SHP77 (cell line): ENCODE results near the gene UBXN6.

Experiments
- DNase-seq, 2 experiments: peaks; one replicate each; lab custom pipeline; 2025; lab: John Stamatoyannopoulos, UW

Gene UBXN6

DNA sequence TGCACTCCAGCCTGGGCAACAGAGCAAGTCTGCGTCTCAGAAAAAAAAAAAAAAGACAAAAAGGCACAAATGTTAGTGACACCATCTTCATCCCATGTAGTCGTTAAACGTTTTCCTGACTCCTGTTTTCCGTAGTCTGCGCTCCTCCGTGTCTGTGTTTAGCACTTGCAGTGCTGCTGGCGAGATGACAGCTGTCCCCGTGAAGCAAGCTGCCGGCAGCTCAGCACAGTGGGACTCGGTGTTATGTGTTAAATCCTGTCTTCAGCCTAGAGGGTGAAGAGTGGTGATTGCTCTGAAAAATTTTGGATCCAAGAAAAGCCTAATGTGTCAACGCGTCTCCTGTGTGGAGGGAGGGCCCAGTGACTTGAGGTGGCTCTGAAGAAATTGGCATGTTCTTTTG, 18.4 kb downstream of the UBXN6 start:
- DNase-seq = no peak

DNA sequence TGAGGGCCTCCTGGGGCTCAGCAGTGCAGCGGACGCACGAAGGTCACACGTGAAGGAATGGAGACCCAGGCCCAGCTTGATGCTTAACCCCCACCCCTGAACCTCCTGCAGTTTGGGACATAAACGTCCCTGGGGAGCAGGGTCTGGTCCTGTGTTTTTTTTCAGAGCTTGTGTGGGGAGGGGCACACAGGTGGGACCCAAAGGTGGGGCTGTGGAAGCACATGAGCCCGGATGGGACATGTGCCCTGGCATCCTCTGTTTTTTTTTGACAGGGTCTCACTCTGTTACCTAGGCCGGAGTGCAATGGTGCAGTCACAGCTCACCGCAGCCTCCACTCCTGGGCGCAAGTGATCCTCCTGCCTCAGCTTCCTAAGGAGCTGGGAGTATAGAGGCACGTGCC, 20.5 kb downstream of the UBXN6 start:
- DNase-seq = no peak

DNA sequence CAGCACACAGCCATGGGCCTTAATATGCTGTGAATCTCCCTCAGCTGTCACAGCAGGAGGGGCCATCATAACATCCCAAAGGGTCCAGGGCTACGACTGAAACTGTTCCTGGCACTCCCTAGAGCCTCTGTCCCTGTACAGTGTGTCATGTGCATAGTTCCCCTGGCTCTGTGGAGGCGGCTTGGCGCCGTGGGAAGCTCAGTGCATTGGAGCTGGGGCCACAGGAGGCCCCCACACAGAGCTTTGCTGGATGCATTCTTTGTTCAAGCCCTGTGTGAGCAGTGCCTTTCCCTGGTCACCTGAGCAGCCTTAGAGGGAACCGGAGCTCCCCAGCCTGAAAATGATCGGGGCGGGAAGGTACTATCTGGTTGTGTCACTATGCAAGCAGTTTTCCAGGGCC, 21.4 kb downstream of the UBXN6 start:
- DNase-seq = no peak

DNA sequence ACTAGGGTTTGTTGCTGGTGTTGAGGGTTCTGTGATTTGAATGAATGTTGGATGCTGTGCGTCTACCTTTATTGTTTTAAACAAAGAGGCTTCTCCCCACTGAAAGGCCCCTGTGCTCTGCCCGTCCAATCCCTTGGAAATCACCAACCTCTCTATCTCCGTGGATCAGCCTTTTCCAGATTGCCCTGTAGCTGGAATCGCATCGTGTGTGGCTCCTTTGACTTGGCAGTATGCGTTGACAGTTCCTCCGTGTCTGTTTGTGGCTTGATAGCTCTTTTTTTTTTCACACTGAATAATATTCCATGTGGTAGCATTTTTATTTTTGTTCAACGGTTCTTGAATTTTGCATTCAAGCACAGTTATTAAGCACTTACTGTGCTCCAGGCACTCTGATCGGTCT, 23.2 kb downstream of the UBXN6 start:
- DNase-seq = no peak

DNA sequence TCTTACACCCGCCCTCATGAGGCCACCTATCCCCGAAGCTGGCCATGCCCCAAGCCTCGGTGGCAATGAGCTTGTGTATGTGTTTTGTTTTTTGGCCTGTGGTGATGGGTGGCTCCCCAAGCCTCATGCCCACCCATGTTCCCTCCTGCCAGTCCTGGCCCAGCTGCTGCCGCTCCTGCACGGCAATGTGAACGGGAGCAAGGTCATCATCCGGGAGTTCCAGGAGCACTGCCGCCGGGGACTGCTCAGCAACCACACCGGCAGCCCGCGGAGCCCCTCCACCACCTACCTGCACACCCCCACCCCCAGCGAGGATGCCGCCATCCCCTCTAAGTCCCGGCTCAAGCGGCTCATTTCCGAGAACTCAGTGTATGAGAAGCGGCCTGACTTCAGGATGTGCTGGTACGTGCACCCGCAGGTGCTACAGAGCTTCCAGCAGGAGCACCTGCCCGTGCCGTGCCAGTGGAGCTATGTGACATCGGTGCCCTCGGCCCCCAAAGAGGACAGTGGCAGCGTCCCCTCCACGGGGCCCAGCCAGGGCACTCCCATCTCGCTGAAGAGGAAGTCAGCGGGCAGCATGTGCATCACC, 24.6 kb downstream of the UBXN6 start:
- no peak for DNase-seq

DNA sequence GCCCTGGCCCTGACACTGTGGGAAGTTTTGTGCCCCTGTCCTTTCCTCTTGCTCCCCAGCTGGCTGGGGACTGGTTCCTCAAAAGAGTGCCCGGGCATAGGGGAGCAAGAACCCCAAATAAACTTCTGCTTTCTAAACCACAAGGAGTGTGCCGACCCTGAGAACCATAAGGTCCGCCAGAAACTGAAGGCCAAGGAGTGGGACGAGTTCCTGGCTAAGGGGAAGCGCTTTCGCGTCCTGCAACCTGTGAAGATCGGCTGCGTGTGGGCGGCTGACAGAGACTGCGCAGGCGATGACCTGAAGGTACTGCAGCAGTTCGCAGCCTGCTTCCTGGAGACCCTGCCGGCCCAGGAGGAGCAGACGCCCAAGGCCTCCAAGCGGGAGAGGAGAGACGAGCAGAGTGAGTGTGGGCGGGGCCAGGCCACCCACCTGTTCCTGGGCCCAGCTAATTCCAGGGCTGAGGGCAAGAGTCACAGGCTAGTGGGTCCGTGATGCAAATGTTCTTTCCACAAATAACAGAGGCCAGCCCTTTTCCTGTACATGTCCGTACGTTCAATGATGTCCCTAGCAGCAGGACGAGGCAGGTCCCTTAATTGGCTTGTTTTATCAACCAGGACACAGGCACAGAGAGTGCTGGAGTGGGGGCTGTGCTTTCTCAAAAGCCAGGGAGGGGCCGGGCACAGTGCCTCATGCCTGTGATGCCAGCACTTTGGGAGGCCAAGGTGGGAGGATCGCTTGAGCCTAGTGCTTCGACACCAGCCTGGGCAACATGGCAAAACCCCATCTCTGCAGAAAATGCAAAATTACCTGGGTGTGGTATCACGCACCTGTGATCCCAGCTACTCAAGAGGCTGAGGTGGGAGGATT, 25.6 kb downstream of the UBXN6 start:
- no peak for DNase-seq

DNA sequence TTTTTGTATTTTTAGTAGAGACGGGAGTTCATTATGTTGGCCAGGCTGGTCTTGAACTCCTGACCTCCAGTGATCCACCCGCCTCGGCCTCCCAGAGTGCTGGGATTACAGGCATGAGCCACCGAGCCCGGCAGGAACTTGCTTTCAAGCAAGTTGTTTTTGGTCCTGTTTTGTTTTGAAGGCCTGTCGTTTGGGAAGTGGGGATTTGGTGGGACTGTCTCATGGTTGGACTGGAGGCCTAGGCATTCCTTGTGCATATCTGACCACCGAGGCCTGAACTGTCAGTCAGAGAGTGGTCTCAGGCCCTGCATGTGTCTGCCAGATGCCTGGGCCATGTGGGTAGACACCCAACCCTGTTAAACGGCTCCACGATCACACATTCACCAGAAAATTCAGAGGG, 26.3 kb downstream of the UBXN6 start:
- no peak for DNase-seq

DNA sequence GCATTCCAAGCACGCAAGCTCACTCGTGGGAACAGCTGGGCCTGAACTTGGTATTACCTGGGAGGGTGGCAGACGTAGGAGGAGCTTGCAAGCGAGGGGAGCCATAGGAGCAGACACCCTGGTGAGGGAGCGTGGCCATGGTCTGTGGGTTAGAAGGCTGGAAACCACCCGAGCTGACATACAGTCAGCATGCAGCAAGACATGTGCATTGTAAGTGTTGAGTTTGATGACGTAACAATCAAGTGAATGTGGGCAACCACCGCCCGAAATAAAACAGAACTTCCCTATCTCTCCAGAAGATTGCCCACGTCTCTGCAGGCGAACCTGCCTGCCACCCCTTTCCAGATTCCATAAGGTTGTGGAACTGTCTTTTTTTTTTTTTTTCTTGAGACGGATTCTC, 26.8 kb downstream of the UBXN6 start:
- no peak for DNase-seq

DNA sequence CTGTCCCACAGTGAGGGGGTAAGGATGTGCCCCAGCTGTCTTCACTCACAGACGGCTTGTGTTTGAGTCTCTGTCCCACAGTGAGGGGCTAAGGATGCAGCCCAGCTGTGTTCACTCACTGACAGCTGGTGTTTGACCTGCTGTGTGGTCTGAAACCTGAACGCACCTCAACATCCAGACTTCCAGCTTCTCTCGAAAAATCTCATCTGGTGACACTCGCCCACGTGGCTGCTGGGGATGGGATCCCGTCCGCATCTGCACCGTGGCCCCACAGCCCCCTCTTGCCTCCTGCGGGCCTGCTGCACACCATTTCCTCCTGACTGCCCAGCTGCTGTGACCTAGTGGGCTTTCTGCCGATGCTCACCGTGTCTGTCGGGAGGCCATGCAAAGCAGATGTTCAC, 27.8 kb downstream of the UBXN6 start:
- DNase-seq = no peak

DNA sequence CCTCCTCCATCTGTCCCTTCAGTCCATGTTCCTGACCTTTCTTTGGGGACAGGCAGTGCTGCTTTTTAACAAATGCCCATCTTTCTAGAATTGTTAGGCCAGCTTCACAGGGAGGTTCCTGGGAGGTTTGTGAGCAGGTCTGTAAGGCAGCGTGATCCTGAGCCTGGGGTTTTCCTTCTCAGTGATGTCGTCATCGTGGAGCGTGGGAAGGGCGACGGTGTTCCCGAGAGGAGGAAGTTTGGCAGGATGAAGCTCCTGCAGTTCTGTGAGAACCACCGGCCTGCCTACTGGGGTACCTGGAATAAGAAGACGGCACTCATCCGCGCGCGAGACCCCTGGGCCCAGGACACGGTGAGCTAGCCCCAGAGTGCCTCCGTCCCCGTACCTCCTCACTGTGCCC, 28.3 kb downstream of the UBXN6 start:
- no peak for DNase-seq

DNA sequence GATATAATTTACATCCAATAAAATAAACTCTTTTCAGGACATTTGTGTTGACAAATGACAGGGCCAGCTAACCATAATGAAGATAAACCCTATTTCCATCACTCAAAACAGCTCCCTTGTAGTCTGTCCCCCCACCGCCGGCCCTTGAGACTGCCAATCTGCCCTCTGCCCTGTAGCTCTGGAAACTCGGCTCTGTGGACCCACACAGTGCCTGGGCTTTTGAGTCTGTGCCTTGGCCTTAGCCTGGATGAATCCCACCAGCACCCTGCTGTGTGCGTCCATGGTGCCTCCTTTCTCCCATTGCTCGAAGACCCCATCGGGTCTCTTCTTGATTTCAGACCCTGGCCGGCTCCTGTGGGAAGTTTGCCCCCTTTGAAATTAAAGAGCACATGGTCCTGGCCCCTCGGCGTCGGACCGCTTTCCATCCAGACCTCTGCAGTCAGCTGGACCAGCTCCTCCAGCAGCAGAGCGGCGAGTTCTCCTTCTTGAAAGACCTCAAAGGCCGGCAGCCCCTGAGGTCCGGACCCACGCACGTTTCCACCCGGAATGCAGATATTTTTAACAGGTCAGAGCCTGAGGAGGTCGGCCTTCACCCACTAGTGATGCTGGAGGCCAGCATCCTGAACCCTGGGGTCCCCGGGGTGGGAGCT, 29.1 kb downstream of the UBXN6 start:
- DNase-seq = no peak

DNA sequence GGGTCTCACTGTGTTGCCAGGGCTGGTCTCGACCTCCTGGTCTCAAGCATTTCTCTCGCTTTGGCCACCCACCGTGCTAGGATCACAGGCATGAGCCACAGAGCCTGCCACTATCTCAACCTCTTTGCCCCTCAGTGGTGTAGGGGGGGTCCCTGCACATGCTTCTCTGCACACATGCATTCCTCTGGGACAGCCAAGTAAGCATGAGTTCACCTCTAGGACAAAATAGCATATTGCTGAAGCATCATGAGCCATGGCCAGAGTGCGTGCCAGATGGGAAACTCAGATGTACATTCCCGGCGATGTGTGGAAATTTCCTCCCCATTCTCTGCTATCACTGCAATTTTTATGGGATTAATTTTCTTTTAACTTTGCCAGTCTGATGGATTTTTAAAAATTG, 32.1 kb downstream of the UBXN6 start:
- no peak for DNase-seq

DNA sequence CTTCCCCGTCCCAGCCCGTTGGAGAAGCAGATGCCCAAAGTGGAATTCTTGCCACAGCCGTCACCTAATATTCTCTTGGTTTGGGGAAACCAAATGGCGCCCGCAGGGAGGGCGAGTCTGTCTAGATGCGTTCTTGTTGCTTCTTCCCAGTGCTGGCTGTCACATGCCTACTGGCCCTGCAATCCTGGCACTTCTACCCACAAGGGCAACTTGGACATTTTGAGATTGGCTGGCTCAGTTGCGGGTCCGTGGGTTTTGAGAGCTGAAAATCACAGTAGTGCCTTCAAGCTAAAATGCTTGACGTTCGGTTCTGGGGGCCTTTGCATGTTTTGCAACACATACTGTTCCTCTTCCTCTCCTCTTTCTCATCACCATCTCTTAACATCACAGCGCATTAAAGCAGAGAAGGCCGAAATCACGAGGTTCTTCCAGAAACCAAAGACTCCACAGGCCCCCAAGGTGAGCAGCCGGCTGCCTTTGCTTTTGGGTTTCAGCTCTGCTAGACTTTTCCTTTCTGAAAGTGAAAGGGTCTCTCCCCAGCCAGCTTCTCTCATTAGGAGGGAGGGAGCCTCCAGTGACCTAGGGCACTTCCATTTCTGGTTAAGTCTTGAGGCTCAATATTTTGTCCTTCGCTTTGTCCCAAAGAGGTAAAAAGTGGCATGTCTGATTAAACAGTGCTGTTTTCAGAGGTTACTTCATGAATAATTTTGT, 34.0 kb downstream of the UBXN6 start:
- DNase-seq = no peak

DNA sequence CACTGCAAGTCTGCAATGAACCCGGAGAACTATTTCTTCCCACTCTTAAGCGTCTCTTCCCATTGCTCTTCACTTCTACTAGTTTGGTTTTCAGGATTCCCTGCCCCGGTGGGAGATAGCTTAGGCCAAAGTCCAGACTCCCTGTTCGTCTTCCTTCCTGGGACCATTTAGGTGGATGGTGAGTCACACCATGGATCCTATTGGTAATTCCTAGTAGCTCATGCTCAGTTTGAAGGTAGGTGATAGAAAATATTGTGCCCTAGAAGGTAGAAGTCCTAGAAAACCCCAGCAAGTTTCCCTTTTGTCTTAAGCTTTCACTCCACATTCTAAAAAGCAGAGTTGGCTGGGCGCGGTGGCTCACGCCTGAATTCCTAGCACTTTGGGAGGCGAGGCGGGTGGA, 41.3 kb downstream of the UBXN6 start:
- no peak for DNase-seq

DNA sequence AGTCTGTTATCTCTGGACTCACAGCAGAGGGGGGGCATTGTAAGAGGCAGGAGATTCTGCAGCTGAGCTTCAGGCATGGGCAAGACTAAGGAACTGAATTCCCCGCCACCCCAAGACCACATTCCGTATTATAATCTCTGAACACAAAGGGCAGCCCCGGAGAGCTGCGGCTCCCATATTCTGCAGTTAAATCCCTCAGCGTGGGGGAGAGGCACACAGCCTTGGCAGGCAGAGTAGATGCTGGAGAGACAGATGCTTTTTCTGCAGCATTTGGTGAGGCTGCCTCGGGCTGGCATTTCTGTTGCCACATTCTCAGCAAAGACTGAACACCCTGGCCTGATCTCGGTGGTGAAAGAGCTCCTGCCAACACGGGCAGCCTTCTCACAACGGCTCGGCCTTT, 42.2 kb downstream of the UBXN6 start:
- DNase-seq = no peak

DNA sequence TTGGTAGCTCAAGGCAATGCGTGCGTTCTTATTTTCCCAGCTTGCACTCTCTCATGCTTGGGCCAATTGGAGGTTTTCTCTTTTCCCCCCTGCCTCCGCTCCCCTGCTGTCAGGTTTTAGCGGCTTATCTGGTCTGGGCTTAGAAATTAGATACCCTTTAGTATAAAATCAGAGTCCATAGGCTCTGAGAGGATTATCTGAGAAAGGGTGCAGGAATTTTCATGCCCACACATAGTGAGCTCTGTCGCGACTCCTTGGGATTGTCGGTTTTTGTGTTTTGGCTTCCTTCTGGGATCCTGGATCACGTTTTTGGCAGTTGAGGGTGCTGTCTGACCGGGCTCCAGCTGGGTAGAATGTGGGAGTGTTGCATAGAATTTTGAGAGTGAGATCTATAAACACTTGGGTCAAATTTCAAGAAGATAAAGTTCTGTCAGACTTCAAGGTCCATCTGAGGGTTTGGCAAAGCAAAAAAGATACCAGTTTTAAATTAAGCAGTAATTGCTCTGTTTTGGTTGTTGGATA, 42.7 kb downstream of the UBXN6 start:
- DNase-seq = no peak

DNA sequence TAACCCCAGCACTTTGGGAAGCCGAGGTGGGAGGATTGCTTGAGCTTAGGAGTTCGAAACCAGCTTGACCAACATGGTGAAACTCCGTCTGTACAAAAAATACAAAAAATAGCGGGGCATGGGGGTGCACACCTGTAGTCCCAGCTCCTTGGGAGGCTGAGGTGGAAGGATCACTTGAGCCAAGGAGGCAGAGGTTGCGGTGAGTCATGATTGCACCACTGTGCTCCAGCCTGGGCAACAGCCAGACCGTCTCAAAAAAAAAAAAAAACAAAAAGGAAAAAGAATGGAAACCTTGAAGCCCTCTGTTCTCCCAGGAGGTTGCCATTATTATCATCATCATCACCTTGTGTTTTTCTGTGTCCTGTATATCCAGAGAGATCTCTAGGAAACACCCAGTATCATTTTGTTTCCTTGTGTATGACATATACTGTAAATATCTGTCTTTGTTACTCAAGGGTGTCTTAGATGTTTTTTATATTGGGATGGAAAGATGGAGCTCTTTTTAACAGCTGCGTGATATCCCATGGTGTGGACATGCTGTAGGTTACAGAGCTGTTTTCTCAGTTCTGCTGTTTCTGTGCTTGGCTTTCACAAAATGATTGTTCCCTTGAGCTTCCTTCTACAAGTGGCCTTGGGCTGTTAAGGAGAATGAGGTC, 43.3 kb downstream of the UBXN6 start:
- DNase-seq = no peak

DNA sequence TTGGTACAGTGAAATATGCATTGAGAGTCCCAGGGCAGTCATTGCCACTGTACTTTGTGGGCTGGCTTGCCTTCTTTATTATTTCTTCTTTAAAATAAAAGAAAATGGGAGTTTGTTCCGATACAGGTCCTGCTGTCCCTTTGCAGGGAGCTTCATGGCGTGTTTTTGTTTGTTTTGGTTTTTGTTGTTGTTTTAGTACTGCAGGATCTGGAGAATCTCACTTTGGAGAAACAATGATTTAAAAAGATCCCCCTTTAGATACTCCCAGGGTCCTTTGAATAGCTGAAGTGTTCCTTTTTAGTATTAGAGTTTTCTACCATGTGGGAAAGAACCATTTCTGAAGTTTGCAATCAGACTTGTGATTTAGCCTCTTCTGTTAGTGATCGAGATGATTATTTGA, 44.0 kb downstream of the UBXN6 start:
- no peak for DNase-seq

DNA sequence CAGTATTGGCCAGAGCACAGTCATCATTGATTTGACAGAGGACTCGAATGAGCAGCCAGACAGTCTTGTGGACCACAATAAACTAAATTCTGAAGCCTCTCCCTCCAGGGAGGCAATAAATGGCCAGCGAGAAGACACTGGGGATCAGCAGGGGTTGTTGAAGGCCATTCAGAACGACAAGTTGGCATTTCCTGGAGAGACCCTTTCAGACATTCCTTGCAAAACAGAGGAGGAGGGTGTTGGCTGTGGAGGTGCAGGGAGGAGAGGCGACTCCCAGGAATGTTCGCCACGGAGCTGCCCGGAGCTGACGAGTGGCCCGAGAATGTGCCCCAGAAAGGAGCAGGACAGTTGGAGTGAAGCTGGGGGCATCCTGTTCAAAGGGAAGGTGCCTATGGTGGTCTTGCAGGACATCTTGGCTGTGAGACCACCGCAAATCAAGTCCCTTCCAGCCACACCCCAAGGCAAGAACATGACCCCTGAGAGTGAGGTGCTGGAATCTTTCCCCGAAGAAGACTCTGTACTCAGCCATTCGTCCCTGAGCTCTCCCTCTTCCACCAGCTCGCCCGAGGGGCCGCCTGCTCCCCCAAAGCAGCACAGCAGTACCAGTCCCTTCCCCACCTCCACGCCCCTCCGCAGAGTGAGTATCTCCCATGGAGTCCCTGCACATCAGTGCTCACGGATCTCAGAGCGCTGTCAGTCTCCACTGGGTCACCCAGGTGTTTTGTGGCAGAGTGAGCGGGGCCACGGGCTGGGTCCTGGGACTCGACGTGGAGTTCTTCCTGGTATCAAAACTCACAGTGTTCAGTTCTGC, 48.3 kb downstream of the UBXN6 start:
- no peak for DNase-seq

DNA sequence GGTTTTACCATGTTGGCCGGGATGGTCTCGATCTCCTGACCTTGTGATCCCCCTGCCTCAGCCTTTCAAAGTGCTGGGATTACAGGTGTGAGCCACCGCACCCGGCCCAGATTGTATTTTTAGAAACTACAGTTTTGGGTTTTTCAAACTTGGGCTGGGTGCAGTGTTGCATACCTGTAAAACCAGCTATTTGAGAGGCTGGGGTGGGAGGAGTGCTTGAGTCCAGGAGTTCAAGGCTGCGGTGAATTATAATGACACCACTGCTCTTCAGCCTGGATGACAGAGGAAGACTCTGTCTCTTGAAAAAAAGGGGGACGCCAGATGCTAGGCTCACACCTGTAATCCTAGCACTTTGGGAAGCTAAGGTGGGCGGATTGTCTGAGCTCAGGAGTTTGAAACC, 51.0 kb downstream of the UBXN6 start:
- no peak for DNase-seq

DNA sequence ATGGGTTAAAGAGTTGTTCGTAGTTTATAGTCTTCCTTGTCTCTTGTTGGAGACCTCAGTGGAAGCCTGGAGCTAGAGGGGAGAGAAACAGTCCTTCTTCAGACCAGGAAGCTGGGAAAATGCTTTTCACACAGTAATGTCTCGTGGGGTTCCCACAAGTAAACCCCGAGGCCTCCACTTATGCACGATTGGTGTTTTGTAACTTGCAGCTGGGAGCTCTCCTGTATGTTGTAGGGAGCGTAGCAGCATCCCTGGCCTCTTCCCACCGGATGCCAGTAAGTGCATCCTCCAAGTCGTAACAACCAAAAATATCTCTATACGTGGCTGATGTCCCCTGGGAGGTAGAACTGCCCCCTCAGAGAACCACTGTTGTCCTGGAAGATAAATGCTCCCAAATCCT, 51.6 kb downstream of the UBXN6 start:
- no peak for DNase-seq
